ACHN (cell line): ENCODE measurements around the gene HGS.
"Not testable (repeated sequence)": the region's sequence is repeated elsewhere in the genome, so short reads cannot be mapped to it uniquely, and the experiment has no call there.

Experiments used
- DNase-seq: peaks from one replicate; pipeline ENCODE4 v3.0.0-alpha.2; 2015
- in situ Hi-C: cut with HindIII; loops from 2 replicates; pipeline ENCODE4 v1.10.0; 2017; ENCODE audit warnings: low sequenced_read_pairs, low pct_ligation_motif_present, low pct_unique_long_range_greater_than_20kb

HGS gene

DNA sequence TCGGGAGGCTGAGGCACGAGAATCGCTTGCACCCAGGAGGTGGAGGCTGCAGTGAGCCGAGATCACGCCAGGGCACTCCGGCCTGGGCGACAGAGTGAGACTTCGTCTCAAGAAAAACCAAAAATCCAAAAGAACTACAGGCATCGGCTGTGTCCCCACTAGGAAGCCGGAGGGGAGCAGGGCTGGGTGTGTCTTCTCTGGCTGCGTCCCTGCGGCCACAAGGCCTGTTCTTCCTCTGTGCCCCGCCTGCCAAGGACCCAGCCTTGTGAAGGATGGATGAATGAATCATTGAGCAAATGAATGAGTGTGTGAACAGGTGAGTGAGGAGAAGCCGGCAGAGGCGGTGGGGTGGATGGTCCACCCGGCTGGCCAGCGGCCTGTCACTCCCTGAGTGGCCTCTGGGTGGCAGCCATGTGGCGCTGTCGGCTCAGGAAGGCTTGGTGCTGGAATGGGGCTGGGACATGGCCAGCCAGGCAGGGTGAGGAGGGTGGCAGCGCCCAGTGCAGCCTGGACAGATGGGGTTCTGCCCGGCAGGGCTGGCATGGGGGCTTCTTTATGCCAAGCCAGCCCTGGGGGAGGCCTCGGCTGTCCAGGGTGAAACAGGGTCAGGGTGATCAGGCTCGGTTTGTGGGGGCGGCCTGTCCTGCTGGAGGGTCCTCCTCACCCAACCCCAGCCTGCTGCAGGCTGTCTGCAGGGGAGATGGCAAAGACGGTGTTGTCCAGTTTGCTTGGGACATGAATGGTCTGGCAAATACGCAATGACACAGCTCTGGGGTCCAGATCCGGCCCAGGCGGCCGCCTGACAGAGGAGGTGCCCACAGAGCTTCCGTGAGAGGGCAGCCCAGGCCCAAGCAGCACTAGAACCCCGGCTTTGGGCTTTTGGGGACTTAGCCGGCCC lies 49.9 kb downstream of the HGS start:
- in situ Hi-C loops: no loop called here
- peak; percentile 80 for DNase-seq

DNA sequence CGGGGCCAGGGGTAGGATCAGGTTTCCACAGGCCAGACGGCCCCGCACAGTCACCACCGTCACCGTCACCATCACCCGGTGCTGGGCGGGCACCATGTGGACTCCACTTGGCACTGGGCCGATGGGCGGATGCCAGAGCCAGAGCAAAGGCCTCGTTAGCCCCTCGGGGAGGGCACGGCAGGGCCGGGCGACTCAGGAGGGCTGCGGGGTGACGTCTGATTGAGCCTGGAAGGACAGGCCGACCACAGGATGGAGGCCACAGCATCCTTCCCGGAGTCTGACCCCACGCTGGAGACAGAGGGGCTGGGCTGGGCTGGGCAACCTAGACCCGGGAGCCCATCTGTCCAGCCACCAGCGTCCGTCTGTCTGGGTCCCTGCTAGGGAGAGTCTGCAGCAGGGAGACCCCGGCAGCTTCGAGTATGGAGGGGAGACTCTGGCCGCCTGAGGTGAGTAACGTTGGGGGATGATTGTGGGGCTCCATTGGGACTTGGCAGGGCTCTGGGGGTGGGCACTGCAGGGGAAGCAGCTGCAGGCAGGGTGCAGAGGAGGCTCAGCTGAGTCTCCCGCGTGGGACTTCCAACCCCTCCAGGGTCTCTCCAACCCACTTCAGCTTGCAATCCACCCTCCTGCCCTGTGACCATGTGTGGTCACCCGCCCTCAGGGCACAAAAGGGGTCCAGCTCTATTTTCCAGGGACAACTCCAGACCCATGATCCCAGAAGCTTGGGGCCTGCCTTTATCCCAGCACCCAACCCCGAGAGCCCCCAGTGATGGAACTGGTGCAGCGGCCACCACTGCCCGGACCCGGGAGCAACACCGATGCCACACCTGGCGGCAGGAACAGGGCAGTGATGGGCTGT lies 50.8 kb downstream of the HGS start:
- DNase-seq: no peak

DNA sequence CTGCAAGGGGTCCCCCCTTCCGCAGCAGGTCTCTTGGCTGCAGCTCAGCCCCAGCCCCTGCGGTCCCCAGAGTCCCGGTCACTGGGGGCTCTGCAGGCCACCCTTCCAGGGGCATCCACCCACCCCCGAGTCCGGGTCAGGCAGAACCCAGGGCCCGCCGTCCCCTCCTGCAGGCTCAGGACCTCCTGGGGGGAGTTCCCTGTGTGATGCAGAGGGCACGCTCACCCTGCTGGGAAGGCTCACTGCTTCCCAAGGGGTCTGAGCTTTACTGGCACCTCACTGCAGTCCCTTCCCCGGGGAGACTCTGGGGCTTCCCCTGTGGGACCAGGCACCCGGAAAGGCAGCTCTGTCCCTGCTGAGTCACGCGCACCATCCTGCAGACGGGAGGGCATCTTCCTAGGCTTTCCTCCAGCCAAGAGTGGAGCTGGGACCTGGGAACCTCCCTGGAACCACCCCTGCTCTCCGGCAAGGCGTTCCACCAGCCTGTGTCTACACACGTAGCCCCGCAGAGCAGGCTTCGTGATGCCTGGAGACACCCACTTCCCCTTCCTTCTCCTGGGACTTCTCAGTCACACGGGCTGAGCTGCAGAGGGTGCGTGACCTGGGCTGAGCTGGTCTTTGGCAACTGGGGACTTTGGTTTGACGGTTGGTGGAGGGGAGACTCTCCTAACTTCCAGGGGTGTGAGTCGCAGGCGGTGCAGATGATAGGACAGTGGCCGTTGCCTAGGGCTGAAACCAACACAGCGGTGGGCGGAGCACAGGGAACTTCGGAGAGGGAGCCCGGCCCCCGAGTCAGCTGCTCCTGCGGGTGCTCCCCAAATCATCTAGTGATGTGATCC lies 51.7 kb downstream of the HGS start:
- in situ Hi-C loops: no loop called here
- DNase-seq: peak; percentile 40

More for the DNA sequence above, 50.8 kb downstream of the HGS start:
- in situ Hi-C loops: no loop called here

DNA sequence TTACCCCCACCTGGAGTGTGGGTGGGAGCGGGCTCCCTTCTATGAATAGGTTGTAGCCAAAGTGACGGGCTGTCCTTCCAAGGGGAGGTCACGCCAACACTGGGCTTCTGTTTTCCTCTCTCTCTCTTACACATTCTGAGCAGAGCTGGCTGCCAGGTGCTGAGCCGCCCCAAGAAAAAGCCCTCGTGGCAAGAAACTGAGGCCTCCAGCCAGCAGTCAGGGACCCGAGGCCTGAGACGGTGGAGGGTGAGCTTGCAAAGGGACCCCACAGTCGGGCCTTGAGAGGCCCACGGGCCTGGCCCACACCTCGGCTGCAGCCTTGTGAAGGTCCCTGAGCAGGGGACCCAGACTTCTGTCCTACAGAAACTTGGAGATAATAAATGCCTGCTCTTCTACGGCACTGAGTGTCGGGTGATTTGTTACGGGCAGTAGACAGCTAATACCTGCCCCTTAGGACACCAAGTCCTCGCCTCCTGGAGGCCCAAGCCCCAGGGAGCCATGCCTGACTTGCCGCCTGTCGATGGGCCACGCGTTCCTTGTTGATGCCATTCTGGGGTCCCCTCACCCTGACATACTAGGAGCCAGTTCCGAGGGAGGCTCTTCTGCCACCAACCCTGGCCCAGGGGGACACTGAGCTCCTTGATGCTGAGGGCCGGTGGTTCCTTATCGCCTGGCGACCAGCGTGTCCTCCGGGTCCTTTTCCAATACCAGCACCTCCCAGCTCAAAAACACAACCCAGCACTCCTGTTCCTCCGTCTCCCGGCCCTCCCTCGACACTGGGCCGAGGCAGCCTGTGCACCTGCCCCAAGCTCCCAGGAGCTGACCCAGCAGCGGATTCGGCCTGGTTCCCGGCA lies 54.4 kb downstream of the HGS start:
- DNase-seq: no peak
- in situ Hi-C loops: no loop called here

DNA sequence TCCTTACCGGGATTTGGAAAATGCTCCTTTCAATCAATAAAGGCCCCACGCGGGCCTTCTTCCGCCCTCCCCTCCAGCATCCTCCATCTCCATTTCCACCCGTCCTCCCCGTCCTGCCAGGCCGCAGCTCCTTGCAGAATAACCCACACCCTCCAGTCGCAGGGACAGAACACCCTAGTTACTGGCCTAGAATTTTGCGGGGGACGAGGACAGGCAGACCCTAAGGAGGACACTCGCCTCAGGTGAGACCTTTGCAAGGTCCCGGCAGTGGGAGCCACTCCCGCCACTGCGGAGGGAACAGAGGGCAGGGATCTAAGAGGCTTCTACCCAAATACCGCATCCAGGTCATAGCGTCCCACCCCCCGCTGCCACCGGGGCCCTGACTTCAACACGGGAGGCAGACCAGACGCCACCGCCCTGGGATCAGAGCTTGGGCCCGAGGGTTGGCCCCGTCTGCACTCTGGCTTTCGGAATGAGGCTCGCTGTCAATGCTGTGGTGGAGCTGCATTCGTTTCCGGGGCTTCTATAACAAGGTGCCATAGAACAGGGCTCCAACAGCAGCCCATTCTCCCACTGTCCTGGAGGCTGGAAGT lies 55.1 kb downstream of the HGS start:
- no peak for DNase-seq
- in situ Hi-C loops: no loop called here

DNA sequence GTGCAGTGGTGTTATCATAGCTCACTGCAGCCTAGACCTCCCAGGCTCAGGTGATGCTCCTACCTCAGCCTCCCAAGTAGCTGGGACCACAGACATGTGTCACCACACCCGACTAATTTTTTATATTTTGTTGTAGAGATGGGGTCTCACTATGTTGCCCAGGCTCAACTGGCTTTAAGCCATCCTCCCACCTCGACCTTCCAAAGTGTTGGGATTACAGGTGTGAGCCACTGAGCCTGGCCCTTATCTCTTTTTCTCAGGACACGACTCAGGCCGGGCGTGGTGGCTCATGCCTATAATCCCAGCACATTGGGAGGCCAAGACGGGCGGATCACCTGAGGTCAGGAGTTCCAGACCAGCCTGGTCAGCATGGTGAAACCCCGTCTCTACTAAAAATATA lies 55.8 kb downstream of the HGS start:
- DNase-seq, in situ Hi-C loops: not testable (repeated sequence)

DNA sequence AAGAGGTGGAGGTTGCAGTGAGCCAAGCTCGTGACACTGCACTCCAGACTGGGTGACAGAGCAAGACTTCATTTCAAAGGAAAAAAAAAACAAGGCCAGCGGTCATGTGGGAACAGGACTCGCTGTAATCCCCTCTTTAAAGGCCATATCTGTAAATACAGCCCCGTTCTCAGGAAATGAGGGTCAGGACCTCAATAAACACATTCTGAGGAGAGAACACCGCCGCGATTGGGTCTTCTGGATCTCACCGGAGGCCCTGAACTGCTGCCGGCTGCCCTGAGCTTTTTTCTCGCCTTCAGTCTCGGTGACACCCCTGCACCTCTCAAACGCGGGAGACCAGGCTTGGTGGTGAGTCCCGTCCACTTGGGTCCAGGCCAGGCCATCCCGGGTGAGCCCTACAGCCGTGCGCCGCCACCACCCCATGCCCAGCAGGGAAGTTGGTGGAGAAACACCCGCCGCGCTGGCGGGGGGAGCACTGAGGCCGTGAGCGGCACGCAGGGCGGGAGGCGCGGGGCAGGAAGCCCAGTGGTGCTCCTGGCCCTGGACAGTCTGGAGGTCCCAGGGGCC lies 56.7 kb downstream of the HGS start:
- in situ Hi-C loops: no loop called here
- no peak for DNase-seq

DNA sequence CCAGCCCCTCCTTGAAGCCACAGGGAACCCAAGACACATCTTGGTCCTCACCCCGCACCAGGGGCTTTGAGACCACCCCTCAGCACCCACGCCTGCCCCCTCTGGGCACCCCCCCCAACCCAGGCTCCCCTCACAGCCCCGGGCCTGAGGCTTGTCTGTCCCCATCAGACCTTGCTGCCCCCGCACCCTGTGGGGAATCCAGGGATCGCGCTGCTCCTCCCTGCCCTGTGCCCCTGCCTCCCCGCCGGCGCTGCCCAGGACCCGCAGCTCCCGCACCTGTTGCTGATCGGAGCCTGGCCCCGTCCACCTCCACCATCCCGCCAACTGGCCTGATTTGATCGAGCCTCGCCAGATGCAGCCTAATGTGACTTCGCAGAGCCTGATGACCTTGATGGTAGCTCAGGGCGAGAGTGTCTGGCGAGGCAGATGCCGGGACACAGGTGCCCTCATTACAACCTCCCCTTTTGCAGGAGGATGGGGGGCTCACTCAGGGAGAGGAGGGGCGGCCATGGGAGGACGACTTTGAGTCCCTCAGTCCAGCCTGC lies 57.3 kb downstream of the HGS start:
- no peak for DNase-seq
- in situ Hi-C loops: no loop called here

DNA sequence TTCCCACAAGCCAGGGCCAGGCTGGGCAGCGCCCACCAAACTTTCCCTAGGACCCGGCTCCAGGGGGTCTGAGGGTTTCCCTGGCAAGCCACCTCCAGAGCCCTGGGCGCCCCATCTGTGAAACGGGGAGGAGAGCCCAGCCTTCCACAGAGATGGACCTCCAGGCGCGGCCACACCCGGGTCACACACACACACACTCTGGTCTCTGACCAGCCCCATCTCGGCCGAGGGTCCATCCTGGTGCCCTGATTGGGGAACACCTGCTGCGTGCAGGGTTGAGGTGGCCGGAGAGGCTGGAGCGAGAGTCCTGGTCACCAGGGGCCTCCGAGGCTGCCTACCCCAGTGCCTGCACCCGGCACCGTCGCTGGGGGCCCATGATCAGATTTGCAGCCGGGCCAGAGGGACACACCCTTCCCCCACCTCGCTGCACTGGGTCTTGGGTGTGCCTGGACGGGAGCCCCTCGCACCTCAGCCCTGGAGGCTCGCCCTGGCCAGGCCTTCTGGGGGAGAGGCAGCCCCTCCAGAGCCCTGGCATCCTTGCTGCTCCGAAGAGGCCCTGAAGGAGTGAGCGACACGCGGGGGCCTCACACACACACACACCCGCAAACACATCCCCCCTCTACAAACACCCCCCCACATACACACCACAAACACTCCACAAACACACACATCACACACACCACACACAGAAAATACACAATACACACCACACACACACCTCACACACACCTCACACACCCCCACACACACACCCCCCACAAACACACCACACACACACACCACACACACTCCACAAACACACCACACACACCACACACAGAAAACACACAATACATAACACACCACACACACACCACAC lies 58.0 kb downstream of the HGS start:
- in situ Hi-C loops: no loop called here
- DNase-seq: no peak
